RWPE2 (cell line): ENCODE measurements around the gene KNG1.

ENCODE experiments used
- ATAC-seq: fragments of 200-7000 bp; cut with Tn5 transposase; 3 replicates; pipeline ENCODE4 v1.9.1; 2021; ENCODE audit warnings: low read depth
- DNase-seq: peaks from one replicate; pipeline ENCODE4 v3.0.0-alpha.2; 2020; ENCODE audit warnings: low spot score
- H3K27ac ChIP-seq: fragments of 450-650 bp; 2 replicates; pipeline ENCODE4 v1.5.1; 2017; ENCODE audit warnings: mild to moderate bottlenecking; ENCODE audit not compliant: poor library complexity, severe bottlenecking
- H3K27me3 ChIP-seq: fragments of 250-450 bp; sonication (Bioruptor Pico); 2 replicates; pipeline ENCODE4 v1.5.1; 2021; ENCODE audit warnings: mild to moderate bottlenecking, moderate library complexity; ENCODE audit not compliant: insufficient read depth, poor library complexity, severe bottlenecking
- H3K36me3 ChIP-seq: fragments of 250-450 bp; sonication (Bioruptor Pico); 2 replicates; pipeline ENCODE4 v1.5.1; 2020; ENCODE audit warnings: low read depth, mild to moderate bottlenecking, moderate library complexity
- H3K4me1 ChIP-seq: fragments of 250-450 bp; sonication (Bioruptor Pico); 2 replicates; pipeline ENCODE4 v1.5.1; 2021; ENCODE audit warnings: mild to moderate bottlenecking, moderate library complexity; ENCODE audit not compliant: insufficient read depth, poor library complexity, severe bottlenecking
- H3K4me3 ChIP-seq: fragments of 250-450 bp; sonication (Bioruptor Pico); 2 replicates; pipeline ENCODE4 v1.5.1; 2021; ENCODE audit warnings: mild to moderate bottlenecking, moderate library complexity; ENCODE audit not compliant: severe bottlenecking
- H3K9me3 ChIP-seq: fragments of 250-450 bp; sonication (Bioruptor Pico); 2 replicates; pipeline ENCODE4 v1.5.1; 2021; ENCODE audit warnings: mild to moderate bottlenecking, moderate library complexity; ENCODE audit not compliant: severe bottlenecking
- TF ChIP-seq, protein P1 (sequence below): fragments of 450-650 bp; IDR thresholded peaks from one replicate; pipeline ENCODE4 v1.5.1; 2017; ENCODE audit warnings: mild to moderate bottlenecking, moderate library complexity; ENCODE audit not compliant: poor library complexity, severe bottlenecking

KNG1 gene

DNA sequence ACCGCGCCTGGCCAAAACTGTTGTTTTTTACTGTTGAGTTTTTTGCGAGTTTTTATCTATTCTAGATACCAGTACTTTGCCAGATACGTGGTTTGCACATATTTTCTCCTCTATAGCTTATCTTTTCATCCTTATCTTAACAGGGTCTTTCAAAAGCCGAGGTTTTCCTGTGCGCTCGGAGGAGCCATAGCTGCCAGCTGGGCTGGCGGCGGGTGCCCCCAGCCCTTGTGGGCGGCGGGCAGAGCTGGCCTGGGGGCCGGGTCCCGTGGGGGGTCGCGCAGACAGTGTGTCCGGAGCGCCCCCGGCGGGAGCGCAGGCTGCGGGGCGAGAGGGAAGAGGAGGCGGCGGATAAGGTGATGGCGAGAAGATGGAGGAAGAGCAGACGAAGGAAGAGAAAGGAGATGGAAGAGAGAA is 55.1 kb downstream of the KNG1 start:
- TF ChIP-seq, protein P1, sequence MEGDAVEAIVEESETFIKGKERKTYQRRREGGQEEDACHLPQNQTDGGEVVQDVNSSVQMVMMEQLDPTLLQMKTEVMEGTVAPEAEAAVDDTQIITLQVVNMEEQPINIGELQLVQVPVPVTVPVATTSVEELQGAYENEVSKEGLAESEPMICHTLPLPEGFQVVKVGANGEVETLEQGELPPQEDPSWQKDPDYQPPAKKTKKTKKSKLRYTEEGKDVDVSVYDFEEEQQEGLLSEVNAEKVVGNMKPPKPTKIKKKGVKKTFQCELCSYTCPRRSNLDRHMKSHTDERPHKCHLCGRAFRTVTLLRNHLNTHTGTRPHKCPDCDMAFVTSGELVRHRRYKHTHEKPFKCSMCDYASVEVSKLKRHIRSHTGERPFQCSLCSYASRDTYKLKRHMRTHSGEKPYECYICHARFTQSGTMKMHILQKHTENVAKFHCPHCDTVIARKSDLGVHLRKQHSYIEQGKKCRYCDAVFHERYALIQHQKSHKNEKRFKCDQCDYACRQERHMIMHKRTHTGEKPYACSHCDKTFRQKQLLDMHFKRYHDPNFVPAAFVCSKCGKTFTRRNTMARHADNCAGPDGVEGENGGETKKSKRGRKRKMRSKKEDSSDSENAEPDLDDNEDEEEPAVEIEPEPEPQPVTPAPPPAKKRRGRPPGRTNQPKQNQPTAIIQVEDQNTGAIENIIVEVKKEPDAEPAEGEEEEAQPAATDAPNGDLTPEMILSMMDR, result no peak
- ATAC-seq (no peak), DNase-seq (no peak)
- H3K9me3 ChIP-seq, result no peaks in the 10 kb centered on the region
- no peaks in the 10 kb centered on the region for H3K36me3 ChIP-seq
- no peak overlapping the region for H3K27ac ChIP-seq
- H3K4me1 ChIP-seq, result no peaks in the 10 kb centered on the region
- no peaks in the 10 kb centered on the region for H3K27me3 ChIP-seq
- no peak overlapping the region for H3K4me3 ChIP-seq

DNA sequence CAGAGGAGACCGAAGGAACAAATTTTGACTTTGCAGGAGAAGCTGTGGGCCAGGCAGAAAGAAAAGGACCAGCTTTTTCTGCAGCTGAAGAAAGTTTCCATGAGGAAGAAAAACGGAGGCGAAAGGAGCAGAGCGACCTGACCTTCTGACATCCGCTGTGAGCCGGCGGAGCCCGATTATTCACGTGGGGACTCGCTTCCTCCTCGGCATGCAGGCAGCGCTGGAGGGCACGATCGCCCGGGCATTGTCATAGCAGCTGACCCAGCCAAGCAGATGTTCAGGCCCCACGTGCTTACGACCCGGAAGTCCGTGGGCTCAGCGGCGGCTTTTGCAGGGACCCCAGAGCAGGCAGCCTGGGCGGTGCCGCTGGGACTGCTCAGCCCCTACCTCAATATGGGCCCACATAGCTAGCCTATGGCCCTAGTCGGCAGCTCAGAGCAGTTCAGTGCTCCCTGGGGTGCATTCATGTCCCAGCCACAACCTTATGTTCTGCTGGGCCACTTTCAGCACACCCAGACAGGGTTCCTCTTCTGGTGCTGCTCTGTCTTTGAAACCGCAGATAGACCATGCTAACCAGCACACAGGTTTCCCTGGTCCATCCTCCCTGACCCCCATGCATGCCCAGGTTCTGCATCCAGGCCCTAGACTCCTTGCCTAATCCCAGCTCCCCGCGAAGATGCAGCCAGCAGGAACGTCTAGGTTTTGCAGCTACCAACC is 55.7 kb downstream of the KNG1 start:
- Histone ChIP-seq H3K4me3 (no peak overlapping the region), H3K9me3 (no peaks in the 10 kb centered on the region), H3K27ac (no peak overlapping the region), H3K4me1 (no peaks in the 10 kb centered on the region), H3K36me3 (no peaks in the 10 kb centered on the region), H3K27me3 (no peaks in the 10 kb centered on the region)
- DNase-seq (no peak), ATAC-seq (no peak)
- TF ChIP-seq, protein P1, result no peak

DNA sequence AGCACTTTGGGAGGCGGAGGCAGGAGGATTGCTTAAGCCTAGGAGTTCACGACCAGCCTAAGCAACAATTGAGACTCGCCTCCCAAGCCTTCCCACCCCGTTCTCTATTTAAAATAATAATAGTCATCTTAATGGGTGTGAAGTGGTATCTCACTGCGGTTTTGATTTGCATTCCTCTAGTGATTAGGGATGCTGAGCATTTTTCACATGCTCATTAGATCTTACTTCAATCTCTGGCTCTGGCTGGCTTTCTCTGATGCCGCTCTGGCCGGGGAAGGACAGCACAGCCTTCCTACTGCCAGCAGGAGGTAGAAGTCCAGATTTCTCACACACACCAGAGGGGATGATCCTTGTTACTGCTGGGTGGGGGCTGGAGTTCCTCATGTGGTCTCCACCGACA is 58.8 kb downstream of the KNG1 start:
- TF ChIP-seq, protein P1, result no peak
- Histone ChIP-seq H3K4me3 (no peak overlapping the region), H3K27me3 (no peaks in the 10 kb centered on the region), H3K36me3 (no peaks in the 10 kb centered on the region), H3K27ac (no peak overlapping the region), H3K9me3 (no peaks in the 10 kb centered on the region), H3K4me1 (no peaks in the 10 kb centered on the region)
- no peak for DNase-seq
- no peak for ATAC-seq

DNA sequence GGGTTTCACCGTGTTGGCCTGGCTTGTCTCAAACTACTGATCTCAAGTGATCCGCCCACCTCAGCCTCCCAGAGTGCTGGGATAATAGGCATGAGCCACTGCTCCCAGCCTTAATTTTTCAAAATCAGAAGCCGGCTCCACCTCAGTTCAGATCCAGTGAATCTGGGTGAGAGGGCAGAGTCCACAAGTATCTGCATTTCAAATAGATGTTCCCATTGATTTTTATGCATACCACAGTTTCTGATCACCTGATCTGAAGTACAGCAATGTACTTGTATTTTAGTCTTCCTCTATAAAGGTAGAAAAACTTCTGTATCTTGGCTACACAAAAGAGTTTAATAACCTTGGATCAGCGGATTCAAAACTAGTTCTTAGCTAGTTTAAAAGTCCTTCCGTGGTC is 62.0 kb downstream of the KNG1 start:
- no peak for ATAC-seq

DNA sequence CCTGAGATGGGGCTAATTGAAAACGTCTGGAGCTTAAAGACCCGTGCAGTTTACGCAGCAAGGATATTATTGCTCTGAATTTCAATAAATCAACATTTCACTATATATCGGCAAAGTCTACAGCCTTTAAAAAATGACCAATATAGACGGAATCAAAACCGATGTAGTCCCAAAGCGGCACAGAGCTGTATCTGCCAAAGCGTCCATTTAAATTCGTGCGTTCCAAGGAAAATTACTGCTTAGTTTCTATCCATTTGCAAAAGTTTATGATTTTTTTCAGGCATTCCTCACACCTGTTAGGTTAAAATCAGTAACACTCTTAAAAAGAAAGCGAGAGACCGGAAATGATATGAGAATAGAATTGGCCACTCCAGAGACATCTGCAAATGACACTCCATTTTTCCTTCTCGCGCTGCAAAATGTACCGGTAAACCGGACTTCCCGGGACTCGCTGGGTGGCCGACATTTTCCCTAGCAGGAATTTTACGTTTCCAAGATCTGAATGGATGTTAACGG is 65.4 kb downstream of the KNG1 start:
- TF ChIP-seq, protein P1, result no peak
- H3K27me3 ChIP-seq, result no peaks in the 10 kb centered on the region
- no peaks in the 10 kb centered on the region for H3K9me3 ChIP-seq
- no peak for DNase-seq
- ATAC-seq, result peak; percentile 10; the same call in 2 of the 3 replicates
- peaks cover 42% of the 10 kb centered on the region for H3K36me3 ChIP-seq
- H3K4me1 ChIP-seq, result peaks cover 14% of the 10 kb centered on the region
- H3K4me3 ChIP-seq, result peak overlapping the region; percentile 98
- H3K27ac ChIP-seq, result peak overlapping the region; percentile 91

More for the DNA sequence above, 62.0 kb downstream of the KNG1 start:
- Histone ChIP-seq H3K4me3 (no peak overlapping the region), H3K36me3 (peaks cover 8% of the 10 kb centered on the region), H3K27ac (no peak overlapping the region), H3K4me1 (no peaks in the 10 kb centered on the region), H3K27me3 (no peaks in the 10 kb centered on the region), H3K9me3 (no peaks in the 10 kb centered on the region)
- TF ChIP-seq, protein P1, result no peak
- no peak for DNase-seq
